Measurements from ENCODE around the gene PRKCA.

DNA sequence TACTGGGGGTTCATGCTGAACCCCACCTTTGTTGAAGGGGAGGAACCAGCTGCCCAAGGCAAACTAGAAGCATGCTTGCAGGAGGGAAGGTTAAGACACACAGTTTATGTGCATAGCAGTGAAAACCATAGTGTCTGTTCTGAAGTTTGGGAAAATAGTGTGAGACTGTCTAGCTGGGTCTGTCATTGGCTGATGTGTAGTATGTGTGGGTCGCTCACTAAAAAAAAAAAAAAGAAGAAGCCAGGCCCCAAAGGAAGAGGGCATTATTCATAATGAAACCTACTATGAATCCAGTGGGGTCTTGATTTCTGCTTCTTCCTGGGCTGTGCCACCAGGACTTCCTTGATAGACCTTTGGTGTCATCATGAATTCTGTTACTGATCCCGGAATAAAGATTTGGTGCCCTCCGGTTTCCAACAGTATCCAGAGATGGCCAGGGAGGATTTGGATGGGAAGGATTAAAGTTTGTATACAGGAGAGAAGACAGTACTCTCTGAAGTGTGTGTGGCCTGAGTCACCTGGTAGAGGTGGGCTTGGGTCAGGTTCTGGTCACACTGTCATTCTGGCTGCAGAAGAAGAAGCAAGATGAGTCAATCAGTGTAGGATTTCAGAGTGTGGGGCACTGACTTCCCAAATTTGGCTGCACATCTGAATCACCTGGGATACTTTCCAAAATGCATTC lies 220.3 kb downstream of the PRKCA start:
- no peak for TF ChIP-seq YY1 (IDR thresholded peaks at IDR 0.05; ENCODE audit: insufficient read depth, insufficient read length)
- no peak for TF ChIP-seq ZNF274 (IDR thresholded peaks at IDR 0.05; ENCODE audit: low read depth, low read length)

All from NT2/D1 (cell line).